Measurements from ENCODE around the gene BCHE.

BCHE gene

GRCh38 chr3:165827883-165828282, 9.3 kb downstream of the BCHE start:
- TF ChIP-seq CTCF (IDR thresholded peaks at IDR 0.05; ENCODE audit: low read depth, low read length, missing control alignments), result no peak
- DNase-seq (ENCODE audit: low read depth), result no peak
- H3K4me3 ChIP-seq (ENCODE audit: low read depth, low read length), result no peak overlapping the region
- in situ Hi-C loops (cut with HindIII; ENCODE audit: low sequenced_read_pairs), result no loop called here

- no peak for DNase-seq (ENCODE audit: low read depth)
Observed at GRCh38 chr3:165827233-165827632, 10.0 kb downstream of the BCHE start.

GRCh38 chr3:165820671-165821123, 16.5 kb downstream of the BCHE start:
- DNase-seq (ENCODE audit: low read depth), result no peak
- in situ Hi-C loops (cut with HindIII; ENCODE audit: low sequenced_read_pairs), result no loop called here
- H3K4me3 ChIP-seq (ENCODE audit: low read depth, low read length), result no peak overlapping the region
- TF ChIP-seq CTCF (IDR thresholded peaks at IDR 0.05; ENCODE audit: low read depth, low read length, missing control alignments), result no peak

More at GRCh38 chr3:165827233-165827632, 10.0 kb downstream of the BCHE start:
- no peak overlapping the region for H3K4me3 ChIP-seq (ENCODE audit: low read depth, low read length)
- in situ Hi-C loops (cut with HindIII; ENCODE audit: low sequenced_read_pairs), result no loop called here
- TF ChIP-seq CTCF (IDR thresholded peaks at IDR 0.05; ENCODE audit: low read depth, low read length, missing control alignments), result no peak

- no peak for TF ChIP-seq CTCF (IDR thresholded peaks at IDR 0.05; ENCODE audit: low read depth, low read length, missing control alignments)
- in situ Hi-C loops (cut with HindIII; ENCODE audit: low sequenced_read_pairs), result no loop called here
- no peak overlapping the region for H3K4me3 ChIP-seq (ENCODE audit: low read depth, low read length)
- no peak for DNase-seq (ENCODE audit: low read depth)
Observed at GRCh38 chr3:165817160-165817709, 20.0 kb downstream of the BCHE start.

GRCh38 chr3:165816209-165816608, 21.0 kb downstream of the BCHE start:
- no peak for DNase-seq (ENCODE audit: low read depth)
- TF ChIP-seq CTCF (IDR thresholded peaks at IDR 0.05; ENCODE audit: low read depth, low read length, missing control alignments), result no peak
- no peak overlapping the region for H3K4me3 ChIP-seq (ENCODE audit: low read depth, low read length)
- in situ Hi-C loops (cut with HindIII; ENCODE audit: low sequenced_read_pairs), result no loop called here

GRCh38 chr3:165815682-165816081, 21.5 kb downstream of the BCHE start:
- TF ChIP-seq CTCF (IDR thresholded peaks at IDR 0.05; ENCODE audit: low read depth, low read length, missing control alignments), result no peak
- in situ Hi-C loops (cut with HindIII; ENCODE audit: low sequenced_read_pairs), result no loop called here
- no peak for DNase-seq (ENCODE audit: low read depth)
- no peak overlapping the region for H3K4me3 ChIP-seq (ENCODE audit: low read depth, low read length)

Measured in astrocyte of the cerebellum (primary cell).